Stimulated activated naive CD8-positive, alpha-beta T cell treated with anti-CD3 and anti-CD28 coated beads, Interleukin-15, Interleukin-2, amounts not matched to agents 100 ng/mL and 50 ng/mL, for 24 hours (primary cell): ENCODE measurements around the gene SAP30BP.

ENCODE experiments used
- H3K27ac Mint-ChIP-seq: one replicate; pipeline ENCODE4 v1.8.0; 2021; ENCODE audit warnings: mild to moderate bottlenecking, mixed read lengths
- H3K27me3 Mint-ChIP-seq: one replicate; pipeline ENCODE4 v1.8.0; 2021; ENCODE audit warnings: mixed read lengths
- H3K36me3 Mint-ChIP-seq: one replicate; pipeline ENCODE4 v1.8.0; 2021; ENCODE audit warnings: low read depth, mixed read lengths
- H3K4me1 Mint-ChIP-seq: one replicate; pipeline ENCODE4 v1.8.0; 2021; ENCODE audit warnings: low read depth, mixed read lengths
- H3K4me3 Mint-ChIP-seq: one replicate; pipeline ENCODE4 v1.8.0; 2021; ENCODE audit warnings: mild to moderate bottlenecking, mixed read lengths
- H3K9me3 Mint-ChIP-seq: one replicate; pipeline ENCODE4 v1.8.0; 2021; ENCODE audit warnings: mixed read lengths

The SAP30BP gene

GRCh38 chr17:75754378-75755204 is 87.5 kb downstream of the SAP30BP start:
- Mint-ChIP-seq H3K36me3 (no peaks in the 10 kb centered on the region), H3K27ac (no peak overlapping the region), H3K4me1 (peaks cover 9% of the 10 kb centered on the region)

DNA sequence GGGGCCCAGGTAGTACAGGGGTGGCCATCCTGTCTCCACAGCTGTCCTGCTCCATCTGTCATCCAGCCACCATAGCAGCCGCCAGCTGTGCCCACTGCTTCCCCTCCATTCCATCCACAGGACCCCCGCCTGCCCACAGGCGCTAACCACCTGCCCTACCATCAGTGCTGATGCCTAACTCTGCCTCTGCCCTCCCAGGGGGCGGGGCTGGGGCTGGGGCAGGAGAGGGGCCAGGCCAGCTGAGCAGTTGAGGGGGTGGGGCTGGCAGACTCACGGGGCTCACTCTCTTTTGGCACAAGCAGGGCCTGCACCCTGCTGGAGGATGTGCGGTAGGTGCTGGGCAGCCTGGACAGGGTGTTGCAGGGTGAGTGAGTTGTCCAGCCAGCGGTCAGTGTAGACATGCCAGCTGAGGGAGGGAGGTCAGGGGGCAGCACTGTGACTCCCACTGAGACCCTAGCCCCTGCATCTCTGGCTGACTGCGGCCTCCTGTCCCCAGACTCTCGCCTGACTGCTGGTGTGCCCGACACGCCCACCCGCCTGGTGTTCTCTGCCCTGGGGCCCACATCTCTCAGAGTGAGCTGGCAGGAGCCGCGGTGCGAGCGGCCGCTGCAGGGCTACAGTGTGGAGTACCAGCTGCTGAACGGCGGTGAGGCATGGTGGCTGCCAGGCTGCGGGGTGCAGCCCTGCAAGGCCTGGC is 88.2 kb downstream of the SAP30BP start:
- H3K27me3 Mint-ChIP-seq, result no peaks in the 10 kb centered on the region
- H3K27ac Mint-ChIP-seq, result no peak overlapping the region
- H3K4me3 Mint-ChIP-seq, result no peak overlapping the region
- H3K4me1 Mint-ChIP-seq, result peaks cover 9% of the 10 kb centered on the region
- no peaks in the 10 kb centered on the region for H3K9me3 Mint-ChIP-seq
- no peaks in the 10 kb centered on the region for H3K36me3 Mint-ChIP-seq

More at GRCh38 chr17:75754378-75755204, 87.5 kb downstream of the SAP30BP start:
- Mint-ChIP-seq H3K9me3 (no peaks in the 10 kb centered on the region), H3K4me3 (no peak overlapping the region), H3K27me3 (no peaks in the 10 kb centered on the region)

DNA sequence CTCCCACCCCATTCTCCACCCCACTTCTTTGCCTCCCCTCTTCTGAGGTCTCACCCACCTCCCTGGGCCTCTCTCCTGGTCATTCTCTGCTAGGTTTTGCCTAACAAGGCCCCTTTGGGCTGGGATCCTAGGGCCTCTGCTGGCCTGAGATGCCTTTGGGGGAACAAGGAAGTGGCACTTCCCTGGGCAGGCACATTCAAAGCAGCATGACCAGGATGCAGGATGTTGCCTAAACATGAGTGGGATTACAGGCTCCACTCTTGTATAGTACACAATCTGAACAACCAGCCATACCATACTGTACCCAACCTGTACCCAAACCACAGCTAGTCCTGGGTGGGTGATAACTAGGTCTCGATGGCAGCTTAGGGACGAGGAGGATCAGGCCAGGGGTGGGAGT is 88.9 kb downstream of the SAP30BP start:
- H3K36me3 Mint-ChIP-seq, result no peaks in the 10 kb centered on the region
- H3K4me1 Mint-ChIP-seq, result peaks cover 9% of the 10 kb centered on the region
- no peak overlapping the region for H3K4me3 Mint-ChIP-seq
- no peaks in the 10 kb centered on the region for H3K9me3 Mint-ChIP-seq
- H3K27ac Mint-ChIP-seq, result no peak overlapping the region
- no peaks in the 10 kb centered on the region for H3K27me3 Mint-ChIP-seq

GRCh38 chr17:75756451-75757085 is 89.4 kb downstream of the SAP30BP start:
- Mint-ChIP-seq H3K36me3 (no peaks in the 10 kb centered on the region), H3K4me3 (no peak overlapping the region), H3K4me1 (peaks cover 9% of the 10 kb centered on the region), H3K27ac (no peak overlapping the region), H3K9me3 (no peaks in the 10 kb centered on the region), H3K27me3 (no peaks in the 10 kb centered on the region)

- H3K27ac Mint-ChIP-seq, result no peak overlapping the region
- no peaks in the 10 kb centered on the region for H3K36me3 Mint-ChIP-seq
- no peak overlapping the region for H3K4me3 Mint-ChIP-seq
- no peaks in the 10 kb centered on the region for H3K9me3 Mint-ChIP-seq
- H3K27me3 Mint-ChIP-seq, result no peaks in the 10 kb centered on the region
- H3K4me1 Mint-ChIP-seq, result peaks cover 9% of the 10 kb centered on the region
These were observed 90.0 kb downstream of the SAP30BP start for GRCh38 chr17:75757086-75757681.
